Activated CD4-positive, alpha-beta T cell treated with anti-CD3 and anti-CD28 coated beads, Interleukin-10, Interleukin-2, amounts not matched to agents 100 ng/mL and 50 ng/mL, durations not matched to agents 16 hours and 8 hours (primary cell): ENCODE data around the gene CD302.
"Not testable (repeated sequence)": the region's sequence is repeated elsewhere in the genome, so short reads cannot be mapped to it uniquely, and the experiment has no call there.

Experiments
- DNase-seq: peaks from one replicate; pipeline ENCODE4 v3.0.0-alpha.2; 2020

CD302 gene

DNA sequence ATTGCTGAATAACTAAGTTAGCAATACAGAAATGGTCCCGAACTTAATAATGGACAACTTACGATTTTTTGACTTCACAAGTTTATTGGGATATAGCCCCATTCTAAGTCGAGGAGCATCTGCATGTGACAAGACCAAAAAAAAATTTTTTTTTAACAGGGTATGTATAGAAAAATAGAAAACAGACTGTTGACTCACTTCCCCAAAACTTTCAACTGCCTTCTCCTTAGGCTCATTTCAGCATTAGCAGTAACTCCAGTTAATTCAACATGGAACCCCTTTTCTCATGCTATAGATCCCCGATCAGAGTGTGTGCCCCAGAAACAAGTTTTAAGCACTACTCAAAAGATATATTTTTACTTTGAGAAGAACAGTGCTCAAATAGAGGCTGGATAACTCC, 5.4 kb downstream of the CD302 start:
- no peak for DNase-seq

DNA sequence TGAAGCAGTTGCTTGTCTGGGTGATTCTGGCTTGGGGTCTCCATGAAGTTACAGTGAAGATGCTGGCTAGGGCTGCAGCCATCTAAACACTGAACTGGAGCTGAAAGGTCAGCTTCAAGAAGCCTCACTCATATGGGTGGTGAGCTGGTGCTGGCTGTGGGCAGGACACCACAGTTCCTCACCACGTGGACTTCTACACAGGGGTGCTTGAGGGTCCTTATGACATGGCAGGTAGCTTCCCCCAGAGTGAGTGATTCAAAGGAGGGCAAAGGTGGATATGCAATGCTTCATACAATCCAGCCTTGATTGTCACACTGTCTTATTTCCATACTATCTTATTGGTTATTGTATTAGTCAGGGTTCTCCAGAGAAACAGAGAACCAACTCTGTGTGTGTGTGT, 6.0 kb downstream of the CD302 start:
- DNase-seq, result no peak

DNA sequence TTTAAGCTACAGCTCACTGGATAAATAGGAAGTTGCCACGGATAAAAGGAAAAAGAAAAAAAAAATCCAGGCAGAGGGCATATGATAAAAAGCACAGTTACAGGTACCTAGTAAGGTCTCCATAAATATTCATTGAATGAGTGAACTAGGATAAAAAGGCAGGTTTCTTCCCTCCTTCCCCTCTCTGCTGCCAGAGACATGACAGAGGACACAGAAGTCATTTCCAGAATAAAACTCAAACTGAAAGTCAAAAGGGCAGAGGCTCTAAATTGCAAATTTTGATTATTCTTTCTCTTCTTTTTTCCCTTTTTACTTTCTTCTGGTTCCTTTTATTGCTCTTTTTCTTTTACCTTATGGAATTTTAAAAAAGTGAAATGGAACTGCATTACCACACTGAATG, 7.7 kb downstream of the CD302 start:
- peak; percentile 42 for DNase-seq

DNA sequence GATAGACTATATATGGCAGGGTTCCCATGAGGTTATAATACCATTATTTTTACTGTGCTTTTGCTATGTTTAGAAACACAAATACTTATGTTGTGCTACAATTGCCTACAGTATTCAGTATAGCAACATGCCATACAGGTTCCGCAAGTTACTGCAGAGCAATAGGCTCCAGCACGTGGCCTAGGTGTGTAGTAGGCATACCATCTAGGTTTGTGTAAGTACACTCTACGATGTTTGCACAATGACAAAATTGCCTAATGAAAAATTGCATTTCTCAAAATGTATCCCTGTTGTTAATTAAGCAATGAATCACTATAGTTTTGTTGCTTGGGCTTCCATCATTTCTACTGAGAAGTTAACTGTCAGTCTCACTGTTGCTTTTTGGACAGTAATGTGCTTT, 9.8 kb downstream of the CD302 start:
- no peak for DNase-seq

DNA sequence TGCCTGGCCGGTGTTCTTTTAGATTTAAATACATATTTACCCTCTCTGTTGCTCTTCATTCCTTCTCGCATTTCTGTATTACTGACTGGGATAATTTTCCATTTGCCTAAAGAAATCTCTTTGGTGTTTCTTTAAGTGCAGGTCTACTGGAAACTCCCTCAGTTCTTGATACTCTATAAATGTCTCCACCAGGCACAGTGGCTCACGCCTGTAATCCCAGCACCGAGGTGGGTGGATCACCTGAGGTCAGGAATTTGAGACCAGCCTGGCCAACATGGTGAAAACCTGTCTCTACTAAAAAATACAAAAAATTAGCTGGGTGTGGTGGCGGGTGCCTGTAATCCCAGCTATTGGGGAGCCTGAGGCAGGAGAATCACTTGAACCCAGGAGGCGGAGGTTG, 10.4 kb downstream of the CD302 start:
- DNase-seq, result not testable (repeated sequence)

DNA sequence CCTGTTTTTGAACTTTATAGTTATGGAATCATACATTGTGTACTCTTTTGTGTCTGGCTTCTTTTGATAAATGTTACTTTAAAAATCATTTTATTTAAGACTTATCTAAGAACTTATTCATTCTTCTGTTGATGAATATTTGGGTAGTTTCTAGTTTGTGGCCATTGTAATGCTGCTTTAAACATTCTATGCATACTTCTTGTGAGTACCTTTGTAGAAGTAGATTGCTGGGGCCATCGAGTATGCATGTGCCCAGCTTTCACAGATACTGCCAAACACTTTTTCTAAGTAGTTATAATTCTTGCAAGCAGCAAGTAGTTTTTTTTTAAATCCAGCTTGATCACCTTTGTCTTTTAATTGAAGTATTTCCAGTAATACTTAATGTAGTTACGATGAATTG, 11.1 kb downstream of the CD302 start:
- no peak for DNase-seq

DNA sequence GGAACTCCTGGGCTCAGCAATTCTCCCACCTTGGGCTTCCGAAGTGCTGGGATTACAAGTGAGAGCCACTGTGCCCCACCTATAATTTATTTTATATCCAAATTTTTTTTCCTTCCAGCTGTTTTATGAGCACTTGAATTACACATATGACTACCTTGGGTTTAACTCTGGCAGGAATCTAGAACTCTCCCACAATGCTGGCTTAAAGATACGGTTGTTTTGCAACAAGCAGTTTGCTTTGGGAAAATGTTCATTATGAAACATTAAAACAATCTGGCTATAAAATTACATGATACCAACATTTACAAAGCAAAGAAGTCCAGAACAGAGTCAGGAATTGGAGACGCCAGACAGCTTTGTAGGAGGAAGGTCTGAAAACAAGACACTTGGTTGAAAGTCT, 12.8 kb downstream of the CD302 start:
- no peak for DNase-seq

DNA sequence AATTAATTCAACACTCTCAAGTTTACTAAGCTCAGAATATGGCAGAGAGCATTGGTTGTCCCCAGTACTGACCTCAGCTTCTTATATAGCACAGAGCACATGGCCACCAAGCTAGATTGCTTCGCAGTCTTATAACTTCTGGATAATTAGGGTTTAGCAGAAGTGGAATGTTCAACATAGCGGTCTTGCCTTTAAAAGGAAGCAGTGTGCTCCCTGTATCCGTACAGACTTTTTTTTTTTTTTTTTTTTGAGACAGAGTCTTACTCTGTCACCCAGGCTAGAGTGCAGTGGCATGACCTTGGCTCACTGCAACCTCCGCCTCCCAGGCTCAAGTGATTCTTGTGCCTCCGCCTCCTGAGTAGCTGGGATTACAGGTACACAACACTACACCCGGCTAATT, 13.3 kb downstream of the CD302 start:
- not testable (repeated sequence) for DNase-seq

DNA sequence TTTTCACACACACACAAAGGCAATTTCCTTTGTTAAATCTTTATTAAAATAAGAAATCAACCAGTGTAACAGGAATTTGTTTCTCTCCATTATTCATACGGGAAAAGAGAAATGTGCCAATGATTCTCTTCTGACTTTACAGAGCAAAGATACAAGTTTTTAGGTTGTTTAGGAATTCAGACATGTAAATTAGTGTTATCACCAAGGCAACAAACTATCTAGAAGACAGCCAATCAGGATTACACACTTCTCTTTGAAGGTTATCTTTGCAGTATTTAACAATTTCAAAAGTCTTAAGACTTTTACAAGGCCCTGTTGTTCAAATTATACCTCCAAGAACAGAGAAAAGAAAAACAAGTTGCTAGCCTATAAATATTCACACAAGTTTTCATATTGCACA, 14.5 kb downstream of the CD302 start:
- DNase-seq, result no peak

DNA sequence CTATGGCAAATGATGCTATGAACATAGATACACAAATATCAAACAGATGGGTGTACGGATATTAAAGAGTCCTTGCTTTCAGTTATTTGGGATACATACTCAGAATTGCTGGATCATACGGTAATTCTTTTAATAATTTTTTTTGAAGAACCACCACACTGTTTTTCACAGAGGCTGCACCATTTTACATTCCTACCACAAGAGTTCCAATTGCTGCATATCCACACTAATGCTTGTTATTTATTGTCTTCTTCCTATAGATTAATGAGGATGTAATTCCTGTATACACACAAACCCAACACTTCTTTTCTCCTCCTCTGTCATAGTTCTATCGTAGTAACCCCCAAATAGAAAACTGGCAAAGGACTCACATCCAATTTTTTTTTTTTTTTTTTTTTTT, 21.7 kb downstream of the CD302 start:
- DNase-seq, result no peak

DNA sequence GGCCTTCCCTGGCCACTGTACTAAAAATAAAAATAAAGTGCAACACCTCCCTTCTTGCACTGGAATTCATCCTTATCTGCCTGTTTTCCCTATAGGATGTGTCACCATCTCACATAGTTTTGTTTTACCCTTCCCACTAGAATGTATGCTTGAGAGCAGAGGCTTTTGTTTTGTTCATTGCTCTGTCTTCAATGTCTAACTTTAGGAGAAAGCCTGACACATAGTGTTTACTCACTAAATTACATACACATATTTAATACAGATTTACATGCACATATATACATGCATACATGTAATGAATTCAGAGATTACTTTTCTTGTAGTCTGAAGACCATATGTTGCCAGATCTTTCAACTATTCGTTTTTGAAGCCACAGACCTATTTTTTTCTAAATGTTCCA, 23.0 kb downstream of the CD302 start:
- DNase-seq, result no peak

DNA sequence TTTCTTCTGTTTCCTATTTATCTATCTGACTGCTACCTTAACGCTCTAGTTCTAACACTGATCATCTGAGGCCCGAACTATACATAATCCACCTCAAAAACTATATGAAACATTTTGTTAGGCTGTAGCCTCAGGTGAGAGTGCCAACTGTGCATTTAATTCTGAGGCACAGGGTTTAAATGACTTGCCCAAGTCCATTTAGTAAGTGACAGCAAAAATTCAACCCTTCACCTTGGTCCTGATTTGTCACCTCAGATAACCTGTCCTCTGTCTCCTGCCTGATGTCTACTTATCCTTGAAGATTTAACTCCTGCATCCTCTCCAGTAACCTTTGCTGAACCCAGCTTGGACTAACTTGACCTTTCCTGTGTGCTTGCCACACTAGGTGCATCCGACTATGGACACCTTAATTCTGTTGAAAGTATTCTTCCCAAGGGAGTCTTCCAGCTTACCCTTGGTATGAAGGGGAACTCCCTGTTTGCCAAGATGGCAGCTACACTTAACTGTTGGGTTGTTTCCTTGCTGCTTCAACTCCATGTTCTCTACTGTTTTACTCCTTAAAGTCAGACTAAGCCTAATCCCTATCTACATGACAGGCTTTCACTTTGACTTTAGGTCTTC, 23.5 kb downstream of the CD302 start:
- no peak for DNase-seq

DNA sequence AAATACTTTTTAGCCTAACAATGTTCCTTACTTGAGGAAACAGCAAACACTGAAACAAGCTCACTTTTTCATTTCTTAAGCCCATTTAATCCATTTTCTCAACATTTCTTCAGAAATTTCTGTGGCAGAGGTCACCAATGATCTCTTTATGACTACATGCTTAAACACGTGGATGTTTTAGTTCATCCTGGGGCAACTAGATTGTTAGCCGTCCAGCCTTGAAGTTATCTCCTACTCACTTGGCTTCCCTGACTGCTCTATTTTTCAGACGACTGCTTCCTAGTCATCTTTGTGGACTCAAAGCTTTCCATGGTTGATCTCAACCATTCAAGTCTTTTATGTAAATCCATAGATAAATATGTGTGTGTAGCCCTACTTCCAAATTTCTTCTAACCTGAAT, 24.1 kb downstream of the CD302 start:
- DNase-seq, result no peak

DNA sequence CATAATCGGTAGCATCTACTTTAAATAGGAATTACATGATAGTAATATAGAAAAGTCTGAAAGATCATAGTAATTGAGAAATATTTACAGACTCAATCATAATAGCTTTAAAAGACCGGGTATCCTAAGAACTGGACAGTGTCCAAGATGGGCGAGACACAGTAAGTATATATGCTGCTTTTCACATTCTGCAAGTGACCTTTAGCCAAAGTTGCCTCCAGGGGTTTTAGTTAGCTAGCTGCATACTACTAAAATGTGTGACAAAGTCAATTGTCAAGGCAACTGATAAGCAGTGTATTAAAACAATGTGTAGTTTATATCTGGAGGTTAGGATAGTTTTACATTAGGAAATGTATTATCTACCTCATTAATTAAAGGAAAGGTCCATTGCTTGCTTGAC, 24.6 kb downstream of the CD302 start:
- no peak for DNase-seq

DNA sequence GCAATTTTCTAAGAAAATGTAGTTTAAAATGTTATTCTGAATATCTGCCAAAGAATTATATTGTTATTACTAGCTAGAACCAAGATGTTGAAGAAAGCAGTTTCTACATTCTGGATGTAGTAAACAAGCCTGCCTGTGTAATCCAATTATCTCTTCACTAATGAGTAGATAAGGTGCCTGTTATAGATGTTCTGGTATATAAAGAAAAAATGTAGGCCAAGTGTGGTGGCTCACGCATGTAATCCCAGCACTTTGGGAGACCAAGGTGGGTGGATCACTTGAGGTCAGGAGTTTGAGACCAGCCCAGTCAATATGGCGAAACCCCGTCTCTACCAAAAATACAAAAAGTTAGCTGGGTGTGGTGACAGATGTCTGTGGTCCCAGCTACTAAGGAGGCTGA, 28.9 kb downstream of the CD302 start:
- no peak for DNase-seq

DNA sequence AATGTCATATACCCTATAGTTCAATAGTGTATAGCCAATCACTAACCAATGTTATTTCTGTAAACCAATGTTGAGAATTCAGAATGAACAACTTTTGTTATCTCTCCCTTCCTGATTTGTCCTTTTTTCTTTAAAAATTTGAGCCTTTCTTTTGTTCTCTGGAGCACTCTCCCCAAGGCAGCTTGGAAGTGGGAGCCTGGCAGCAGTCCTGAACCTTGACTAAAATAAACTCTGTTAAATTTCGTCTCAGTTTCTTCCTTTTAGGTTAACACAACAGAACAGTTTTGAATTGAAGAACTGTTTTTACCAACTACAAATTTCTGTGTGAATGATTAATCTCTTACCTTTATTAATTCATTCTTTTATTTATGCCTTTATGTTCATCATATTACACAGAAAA, 35.9 kb downstream of the CD302 start:
- no peak for DNase-seq

DNA sequence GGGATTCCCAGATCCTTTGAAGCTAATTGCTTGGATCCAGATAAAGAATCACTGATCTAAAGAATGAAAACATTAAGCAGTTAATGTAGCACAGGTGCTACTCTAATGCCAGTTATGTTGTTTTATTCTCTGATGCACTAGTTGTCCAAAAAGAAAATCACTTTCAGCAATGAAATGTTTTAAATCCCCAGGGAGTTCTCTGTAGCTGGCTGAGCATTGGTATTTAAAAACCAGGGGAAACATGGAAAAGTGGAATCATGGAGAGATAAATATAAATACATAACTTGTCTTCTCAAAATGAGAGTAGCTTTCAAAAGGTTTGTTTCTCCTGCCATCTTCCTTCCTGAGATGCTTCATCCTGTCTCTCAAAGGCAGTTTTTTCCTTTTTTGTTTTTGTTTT, 37.7 kb downstream of the CD302 start:
- DNase-seq, result no peak

DNA sequence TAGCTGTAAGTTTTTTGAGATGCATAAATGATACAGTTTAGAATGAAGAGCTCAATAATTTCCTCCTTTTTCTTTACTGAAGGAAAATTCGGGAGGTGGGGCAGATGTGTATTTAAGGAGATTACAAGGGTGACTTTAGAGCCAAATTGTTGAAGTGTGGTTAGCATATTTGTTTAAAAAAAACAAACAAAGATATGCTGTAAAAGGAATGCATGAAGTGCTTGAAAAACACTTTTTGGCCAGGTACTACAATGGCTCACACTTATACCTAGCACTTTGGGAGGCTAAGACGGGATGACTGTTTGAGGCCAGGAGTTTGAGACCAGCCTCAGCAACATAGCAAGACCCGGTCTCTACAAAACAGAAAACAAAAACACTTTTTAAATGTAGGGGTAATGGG, 38.4 kb downstream of the CD302 start:
- DNase-seq, result no peak

DNA sequence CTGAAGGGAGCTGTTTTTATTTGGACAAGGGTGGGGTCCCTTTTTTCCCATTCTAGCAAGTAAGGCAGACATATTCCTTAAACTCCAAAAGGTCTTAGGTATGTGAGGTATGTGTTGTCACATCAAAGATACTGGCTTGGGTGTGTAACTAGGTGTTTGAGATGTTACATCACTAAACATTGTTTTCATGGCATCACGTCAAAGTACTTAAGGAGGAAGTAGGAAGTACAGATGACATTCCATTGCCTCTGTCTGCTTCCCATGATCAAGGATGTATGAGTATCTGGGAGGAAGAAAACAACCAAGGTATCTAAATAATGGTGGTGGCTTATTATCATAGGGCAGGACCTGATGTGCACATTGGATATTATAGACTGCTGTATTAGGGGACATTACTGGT, 39.3 kb downstream of the CD302 start:
- no peak for DNase-seq

DNA sequence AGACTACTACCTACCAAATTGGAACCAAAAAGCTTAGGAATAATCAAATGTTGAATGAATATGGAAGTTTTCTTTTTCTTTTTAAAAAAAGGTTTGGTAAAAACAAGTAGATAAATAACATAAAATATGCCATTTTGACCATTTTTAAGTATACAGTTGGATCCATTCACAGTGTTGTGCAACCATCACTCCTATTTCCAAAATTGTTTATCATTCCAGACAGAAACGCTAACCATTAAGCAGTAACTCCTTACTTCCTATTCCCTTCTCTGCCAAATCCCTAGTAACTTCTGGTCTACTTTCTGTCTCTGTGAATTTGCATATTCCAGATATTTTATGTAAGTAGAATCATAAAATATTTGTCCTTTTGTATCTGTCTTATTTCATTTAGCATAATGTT, 39.8 kb downstream of the CD302 start:
- DNase-seq, result no peak

DNA sequence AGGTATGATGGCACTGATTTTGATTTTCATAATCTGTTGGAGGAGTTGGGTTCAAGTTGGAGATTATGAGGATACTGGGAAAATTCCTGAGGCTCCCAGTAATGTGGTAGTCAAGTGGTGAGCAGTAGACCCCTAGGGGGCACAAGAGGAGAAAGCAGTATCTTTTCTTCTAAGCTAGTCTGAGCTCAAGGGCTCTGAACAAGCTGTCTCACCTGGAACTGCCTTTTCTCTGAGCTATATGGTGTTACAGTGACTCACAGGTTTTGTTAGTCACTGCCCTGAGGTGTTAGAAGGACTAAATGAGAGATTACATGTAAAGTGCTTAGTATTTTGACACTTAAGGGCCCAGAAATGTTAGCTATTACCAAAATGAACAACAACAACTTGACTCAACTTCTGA, 42.2 kb downstream of the CD302 start:
- peak; percentile 41 for DNase-seq

DNA sequence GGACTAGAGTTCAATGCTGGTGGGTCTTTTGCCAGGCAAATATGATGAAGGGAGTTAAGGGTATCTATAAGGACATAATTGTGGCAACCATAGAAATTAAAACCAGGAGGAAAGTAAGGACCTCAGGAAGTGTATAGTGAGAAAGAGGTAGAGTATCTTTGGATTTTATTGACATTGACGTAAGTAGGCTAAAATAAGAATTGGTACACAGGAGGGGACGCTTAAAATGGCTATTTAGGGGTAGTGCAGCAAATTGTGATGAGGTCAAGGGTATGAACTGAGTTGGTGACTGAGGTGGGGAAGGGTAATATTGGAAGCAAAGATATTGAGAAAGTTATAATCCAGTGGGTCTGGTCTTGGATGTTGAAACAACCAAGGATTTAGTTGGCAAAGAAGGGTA, 43.0 kb downstream of the CD302 start:
- DNase-seq, result no peak

DNA sequence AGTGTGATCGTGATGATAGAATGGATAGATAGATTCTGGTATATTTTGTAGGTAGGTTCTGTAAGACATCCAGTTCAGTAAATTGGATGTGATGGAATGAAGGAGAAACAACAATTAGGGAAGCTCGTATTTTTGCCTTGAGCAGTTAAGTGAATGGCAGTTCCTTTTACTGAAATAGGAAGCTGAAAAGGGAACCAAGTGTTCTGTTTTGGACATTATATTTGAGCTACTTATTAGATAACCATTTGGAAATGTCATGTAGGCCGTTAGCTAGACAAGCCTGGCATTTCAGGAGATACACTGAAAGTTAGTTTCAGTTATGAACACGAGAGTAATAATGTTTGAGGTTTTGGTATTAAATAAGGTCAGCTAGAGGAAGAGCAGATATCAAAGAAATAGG, 44.2 kb downstream of the CD302 start:
- no peak for DNase-seq

DNA sequence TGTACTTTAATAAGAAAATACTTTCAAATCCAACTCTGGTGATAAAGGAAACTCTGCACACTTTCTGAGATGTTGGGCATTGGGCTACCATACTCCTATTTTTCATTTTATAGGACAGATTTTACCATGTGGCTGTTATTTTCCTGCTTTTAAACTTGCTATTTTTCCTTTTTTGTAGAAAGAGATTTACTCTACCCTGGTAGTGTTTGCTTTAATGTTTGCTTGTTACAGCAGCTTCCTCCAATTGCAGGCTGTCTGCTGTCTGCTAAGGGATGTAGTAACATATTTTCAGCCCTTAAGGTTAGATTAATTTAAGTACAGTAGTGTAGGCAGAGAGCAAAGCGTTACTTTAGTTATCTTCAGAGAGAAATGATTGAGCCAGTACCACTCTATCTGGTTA, 47.1 kb downstream of the CD302 start:
- no peak for DNase-seq

DNA sequence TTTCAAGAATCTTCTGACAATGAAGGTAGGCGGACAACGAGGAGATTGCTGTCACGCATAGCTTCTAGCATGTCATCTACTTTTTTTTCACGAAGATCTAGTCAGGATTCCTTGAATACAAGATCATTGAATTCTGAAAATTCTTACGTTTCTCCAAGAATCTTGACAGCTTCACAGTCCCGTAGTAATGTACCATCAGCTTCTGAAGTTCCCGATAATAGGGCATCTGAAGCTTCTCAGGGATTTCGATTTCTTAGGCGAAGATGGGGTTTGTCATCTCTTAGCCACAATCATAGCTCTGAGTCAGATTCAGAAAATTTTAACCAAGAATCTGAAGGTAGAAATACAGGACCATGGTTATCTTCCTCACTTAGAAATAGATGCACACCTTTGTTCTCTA, 49.9 kb downstream of the CD302 start:
- DNase-seq, result no peak

DNA sequence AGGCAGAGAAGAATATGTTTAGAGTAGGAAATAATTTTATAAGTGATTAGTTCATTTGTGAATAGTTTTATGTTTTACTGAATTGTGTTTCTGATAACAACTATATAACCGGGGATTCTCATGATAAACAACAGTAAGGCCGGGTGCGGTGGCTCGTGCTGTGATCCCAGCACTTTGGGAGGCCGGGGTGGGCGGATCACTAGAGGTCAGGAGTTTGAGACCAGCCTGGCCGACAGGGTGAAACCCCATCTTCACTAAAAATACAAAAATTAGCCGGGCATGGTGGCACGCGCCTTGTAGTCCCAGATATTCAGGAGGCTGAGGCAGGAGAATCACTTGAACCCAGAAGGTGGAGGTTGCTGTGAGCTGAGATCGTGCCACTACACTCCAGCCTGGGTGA, 52.8 kb downstream of the CD302 start:
- DNase-seq, result not testable (repeated sequence)
